NCI-H1417 (cell line): ENCODE measurements around the gene HLA-G.

Experiments
- DNase-seq, 3 experiments: peaks; one replicate each; lab custom pipeline; 2025; lab: John Stamatoyannopoulos, UW

The HLA-G gene

GRCh38 chr6:29827579-29828470, at the start of gene HLA-G:
Gene HLA-G, plus strand, starts transcription at chr6:29827825. Its CDS starts 20 bp downstream, at chr6:29827845.
- no peak for DNase-seq

GRCh38 chr6:29780019-29780698, 47.5 kb upstream of the HLA-G start:
- DNase-seq = peak in 1 of 3 experiments; percentile 3

- no peak for DNase-seq
Observed at GRCh38 chr6:29789176-29789575, 38.4 kb upstream of the HLA-G start.

GRCh38 chr6:29790626-29791025, 37.0 kb upstream of the HLA-G start:
- no peak for DNase-seq

- no peak for DNase-seq
Observed at GRCh38 chr6:29791162-29791561, 36.5 kb upstream of the HLA-G start.

GRCh38 chr6:29791786-29792122, 35.9 kb upstream of the HLA-G start:
- DNase-seq = no peak

GRCh38 chr6:29792123-29793035, 35.2 kb upstream of the HLA-G start:
- DNase-seq = no peak

GRCh38 chr6:29793036-29793356, 34.6 kb upstream of the HLA-G start:
- DNase-seq = peak in 1 of 3 experiments; percentile 4

- DNase-seq = no peak
Observed at GRCh38 chr6:29793796-29794195, 33.8 kb upstream of the HLA-G start.

GRCh38 chr6:29796026-29796425, 31.6 kb upstream of the HLA-G start:
- DNase-seq = no peak

GRCh38 chr6:29797135-29797534, 30.5 kb upstream of the HLA-G start:
- no peak for DNase-seq

GRCh38 chr6:29797966-29798365, 29.7 kb upstream of the HLA-G start:
- no peak for DNase-seq

GRCh38 chr6:29800254-29800653, 27.4 kb upstream of the HLA-G start:
- DNase-seq = no peak

GRCh38 chr6:29806387-29806786, 21.2 kb upstream of the HLA-G start:
- DNase-seq = no peak

- no peak for DNase-seq
Observed at GRCh38 chr6:29809249-29809648, 18.4 kb upstream of the HLA-G start.

GRCh38 chr6:29810371-29810770, 17.3 kb upstream of the HLA-G start:
- no peak for DNase-seq

- no peak for DNase-seq
Observed at GRCh38 chr6:29811377-29811776, 16.2 kb upstream of the HLA-G start.

- no peak for DNase-seq
Observed at GRCh38 chr6:29813066-29813465, 14.6 kb upstream of the HLA-G start.

- DNase-seq = no peak
Observed at GRCh38 chr6:29813809-29814208, 13.8 kb upstream of the HLA-G start.

- DNase-seq = no peak
Observed at GRCh38 chr6:29814379-29815117, 13.1 kb upstream of the HLA-G start.

GRCh38 chr6:29815118-29815750, 12.4 kb upstream of the HLA-G start:
- DNase-seq = no peak
